HepG2 (cell line): ENCODE measurements around the gene EPHA4. TPM values are rescaled to one million over a fixed set of nuclear protein-coding genes. Genes with fewer than 3 reads are reported as not detected.

Experiments
- ATAC-seq: fragments of 200-7000 bp; cut with Tn5 transposase; 3 replicates; pipeline ENCODE4 v1.9.1; 2020; ENCODE audit warnings: mild to moderate bottlenecking, moderate library complexity
- BruUV-seq: library from RNA; stranded (reverse); fragments of 400-500 nt; replicated peaks from 2 replicates; lab custom pipeline; 2021; lab: Mats Ljungman, UMichigan
- CTCF ChIA-PET: fragments of 300-600 bp; formaldehyde crosslinking; extraction: SDS; loops from one replicate; lab custom pipeline; 2021; ENCODE audit warnings: low total read pairs, inconsistent platforms, low intra/inter-chr PET ratio; lab: Yijun Ruan, JAX
- POLR2A ChIA-PET: fragments of 350-600 bp; sonication (Branson Sonifier 250); formaldehyde crosslinking; loops from one replicate; lab custom pipeline; 2020; ENCODE audit warnings: antibody characterized with exemption, inconsistent platforms; lab: Yijun Ruan, JAX
- DNase-seq: peaks from one replicate; pipeline ENCODE4 v3.0.0-alpha.2; 2015; ENCODE audit warnings: low spot score
- FAIRE-seq: peaks from 3 replicates; lab custom pipeline; 2011; peaks lifted over from hg19 to GRCh38; lab: Jason Lieb, UNC
- H2AFZ ChIP-seq: one replicate; pipeline ENCODE4 v1.6.1; 2011; ENCODE audit warnings: low read length, inconsistent platforms
- H3K27ac ChIP-seq: fragments of 300-600 bp; 3 replicates; pipeline ENCODE4 v1.8.0; 2011; ENCODE audit warnings: mixed run types, mild to moderate bottlenecking, mixed read lengths, low read length, inconsistent platforms; ENCODE audit not compliant: insufficient read depth; ENCODE audit errors: extremely low read length
- H3K27me3 ChIP-seq, 2 experiments: fragments of 200-600 bp in 1 of 2; 2 replicates in 1 of 2; 3 replicates in 1 of 2; pipeline versions ENCODE4 v1.6.0 to v1.8.0; 2011; ENCODE audit warnings: low read length in 2 of 2, mild to moderate bottlenecking in 2 of 2, moderate library complexity in 2 of 2, inconsistent platforms in 1 of 2; ENCODE audit not compliant: insufficient read depth in 2 of 2, control insufficient read depth in 1 of 2
- H3K36me3 ChIP-seq, 2 experiments: fragments of 200-600 bp in 1 of 2; replicated peaks in 1 of 2; 2 replicates in 1 of 2; 3 replicates in 1 of 2; pipeline versions ENCODE4 v1.5.1 to v1.8.0; 2011; ENCODE audit warnings: low read length in 2 of 2, inconsistent platforms in 1 of 2; ENCODE audit not compliant: insufficient read depth in 2 of 2, control insufficient read depth in 1 of 2
- H3K4me1 ChIP-seq: 2 replicates; pipeline ENCODE4 v1.5.1; 2012; ENCODE audit warnings: low read length, inconsistent platforms; ENCODE audit not compliant: insufficient read depth
- H3K4me2 ChIP-seq: 2 replicates; pipeline ENCODE4 v1.6.0; 2011; ENCODE audit warnings: low read depth, low read length, inconsistent platforms
- H3K4me3 ChIP-seq, 3 experiments: fragments of 200-600 bp in 1 of 3; sonication (generic), shearing (Covaris generic) in 1 of 3; replicated peaks in 1 of 3; 2 replicates each; pipeline ENCODE4 v1.5.1; 2011 to 2016; ENCODE audit warnings: low read length in 3 of 3, inconsistent platforms in 2 of 3, low read depth in 2 of 3, mild to moderate bottlenecking in 2 of 3, control low read depth in 1 of 3, mixed read lengths in 1 of 3; ENCODE audit not compliant: insufficient read depth in 1 of 3
- H3K79me2 ChIP-seq: one replicate; pipeline ENCODE4 v1.6.1; 2011; ENCODE audit warnings: low read length, inconsistent platforms; ENCODE audit not compliant: insufficient read depth
- H3K9ac ChIP-seq: 2 replicates; pipeline ENCODE4 v1.6.0; 2011; ENCODE audit warnings: mild to moderate bottlenecking, low read depth, low read length, inconsistent platforms; ENCODE audit not compliant: insufficient read depth
- H3K9me3 ChIP-seq: 2 replicates; pipeline ENCODE4 v1.5.1; 2012; ENCODE audit warnings: mild to moderate bottlenecking, low read length
- H4K20me1 ChIP-seq: 2 replicates; pipeline ENCODE4 v1.6.0; 2011; ENCODE audit warnings: inconsistent platforms, mild to moderate bottlenecking, low read length, moderate library complexity; ENCODE audit not compliant: insufficient read depth
- BCL3 ChIP-seq: sonication (generic); formaldehyde crosslinking; IDR thresholded peaks from 2 replicates; pipeline ENCODE4 v1.5.1; 2020; ENCODE audit warnings: mild to moderate bottlenecking, missing genetic modification reagents, moderate library complexity
- FOXP4 ChIP-seq: sonication (generic); formaldehyde crosslinking; IDR thresholded peaks from 2 replicates; pipeline ENCODE4 v1.4.0; 2020; ENCODE audit warnings: missing genetic modification reagents
- KDM5B ChIP-seq: sonication (generic); formaldehyde crosslinking; IDR thresholded peaks from 2 replicates; pipeline ENCODE4 v1.4.0; 2020; ENCODE audit warnings: missing genetic modification reagents, mild to moderate bottlenecking, borderline replicate concordance
- KDM6A ChIP-seq: IDR thresholded peaks from 2 replicates; pipeline ENCODE4 v1.6.1; 2016; ENCODE audit warnings: low read depth
- KLF12 ChIP-seq: sonication (generic); formaldehyde crosslinking; IDR thresholded peaks from 2 replicates; pipeline ENCODE4 v1.4.0; 2020; ENCODE audit warnings: missing genetic modification reagents, borderline replicate concordance
- PATZ1 ChIP-seq: sonication (generic); formaldehyde crosslinking; IDR thresholded peaks from 2 replicates; pipeline ENCODE4 v1.4.0; 2020; ENCODE audit warnings: missing genetic modification reagents
- SOX6 ChIP-seq, 2 experiments: fragments of 450-650 bp in 1 of 2; sonication (generic) in 1 of 2; formaldehyde crosslinking in 1 of 2; IDR thresholded peaks; 2 replicates each; pipeline versions ENCODE4 v1.4.0 to v1.6.1; 2017 to 2020; ENCODE audit warnings: antibody characterized with exemption in 1 of 2, mild to moderate bottlenecking in 1 of 2, missing genetic modification reagents in 1 of 2
- TBL1XR1 ChIP-seq: fragments of 150-350 bp; IDR thresholded peaks from 2 replicates; pipeline ENCODE4 v1.6.1; 2014; ENCODE audit warnings: borderline replicate concordance, low read length; ENCODE audit not compliant: partially characterized antibody
- ZBED4 ChIP-seq: sonication (generic); formaldehyde crosslinking; IDR thresholded peaks from 2 replicates; pipeline ENCODE4 v1.4.0; 2020; ENCODE audit warnings: missing genetic modification reagents, borderline replicate concordance
- ZC3H4 ChIP-seq: sonication (generic); formaldehyde crosslinking; IDR thresholded peaks from 2 replicates; pipeline ENCODE4 v1.4.0; 2020; ENCODE audit warnings: missing genetic modification reagents, borderline replicate concordance
- ZNF703 ChIP-seq: sonication (generic); formaldehyde crosslinking; IDR thresholded peaks from 2 replicates; pipeline ENCODE4 v1.5.1; 2020; ENCODE audit warnings: missing genetic modification reagents, mild to moderate bottlenecking, moderate library complexity, borderline replicate concordance
- WGBS: methylation state at CpG from one replicate; pipeline ENCODE4 v1.1.6; 2017; ENCODE audit warnings: low lambda C conversion rate; 5-methylcytosine and 5-hydroxymethylcytosine counted together
- in situ Hi-C: cut with HindIII; loops from 2 replicates; pipeline ENCODE4 v1.10.0; 2017; ENCODE audit warnings: low pct_unique_long_range_greater_than_20kb; ENCODE audit not compliant: extremely low pct_ligation_motif_present
- intact Hi-C: fragments of 100-400 bp; cut with micrococcal nuclease; formaldehyde crosslinking; loops from one replicate; pipeline ENCODE4 v1.10.0; 2022; ENCODE audit not compliant: unreplicated experiment
- polyA plus RNA-seq, 8 experiments: library from polyadenylated mRNA; depleted of rRNA in 3 of 8; stranded (reverse) in 7 of 8; unstranded in 1 of 8; fragments of >200 nt; fragmentation: Illumina TruSeq in 4 of 8; extraction: Trizol in 4 of 8; gene quantifications; 2 replicates each; pipeline versions ENCODE4 v1.2.1 to v1.2.3, GENCODE V29; 2011 to 2016; ENCODE audit warnings: low read depth in 4 of 8, missing spikeins in 1 of 8, mixed read lengths in 1 of 8; ENCODE audit not compliant: insufficient read depth in 1 of 8
- total RNA-seq, 5 experiments: library from RNA; depleted of rRNA; stranded (reverse); fragments of >200 nt; fragmentation: Illumina TruSeq; extraction: Trizol; gene quantifications; 2 replicates each; pipeline ENCODE4 v1.2.3, GENCODE V29; 2016; ENCODE audit warnings: low read depth in 1 of 5

Gene EPHA4
- total and polyA plus RNA-seq, 2 of the 13 experiments (the other 11 are each of a cell fraction or from before 2014, with no cell fraction given) = not detected

- in situ Hi-C loops (loop anchor here (25.0 kb wide), 1 partner anchor 1406 kb away; no protein-coding TSS in a partner anchor), intact Hi-C loops (no loop called here)
- ATAC-seq (no peak), FAIRE-seq (no peak), DNase-seq (no peak)
- H3K27ac ChIP-seq = no peak overlapping the region
- CTCF ChIA-PET = no interaction called here
- H3K9me3 ChIP-seq = no peaks in the 10 kb centered on the region
- TF ChIP-seq ZNF703 (CRISPR knock-in tag) = no peak
- TF ChIP-seq PATZ1 (CRISPR knock-in tag) = no peak
- no peak for TF ChIP-seq TBL1XR1
- TF ChIP-seq ZC3H4 (CRISPR knock-in tag) = no peak
- TF ChIP-seq KDM6A = no peak
- no peak for TF ChIP-seq ZBED4 (CRISPR knock-in tag)
- TF ChIP-seq KDM5B (CRISPR knock-in tag) = no peak
- TF ChIP-seq BCL3 = no peak
- TF ChIP-seq SOX6 (IDR thresholded peaks at IDR 0.05) = no peak
- no peak for TF ChIP-seq SOX6 (CRISPR knock-in tag; IDR thresholded peaks at IDR 0.05)
- no peak for TF ChIP-seq FOXP4 (CRISPR knock-in tag)
- no peak for TF ChIP-seq KLF12 (CRISPR knock-in tag)
- POLR2A ChIA-PET = no interaction called here
- no peak overlapping the region for H3K4me2 ChIP-seq
- H3K4me1 ChIP-seq = no peaks in the 10 kb centered on the region
- peaks cover 4 to 30% of the 10 kb centered on the region in 2 experiments; a peak in 3 of 5 replicates for H3K27me3 ChIP-seq
- 47% methylated on average over 3 of the region's 3 CpGs for WGBS
- no peaks in the 10 kb centered on the region for H4K20me1 ChIP-seq
- no TSS peak for BruUV-seq
- no peak overlapping the region for H3K9ac ChIP-seq
- no peaks in the 10 kb centered on the region for H3K36me3 ChIP-seq
- no peak overlapping the region for H2AFZ ChIP-seq
- no peak overlapping the region for H3K4me3 ChIP-seq
- H3K79me2 ChIP-seq = no peaks in the 10 kb centered on the region
Observed at GRCh38 chr2:221568299-221568698, 3.8 kb downstream of the EPHA4 start.
